Activated CD4-positive, alpha-beta memory T cell treated with anti-CD3 and anti-CD28 coated beads, Interleukin-2, amount 10 ng/mL, durations not matched to agents 7 days and 5 days (primary cell): ENCODE data around the gene MZF1. TPM values are rescaled to one million over a fixed set of nuclear protein-coding genes. Genes with fewer than 3 reads are reported as not detected.
A peak's percentile ranks its signal among the peaks of the same experiment; 100 is the strongest.
"Not testable (repeated sequence)": the region's sequence is repeated elsewhere in the genome, so short reads cannot be mapped to it uniquely, and the experiment has no call there.

ENCODE experiments used
- CTCF ChIA-PET: fragments of 350-600 bp; sonication (Branson Sonifier 250); formaldehyde crosslinking; loops from one replicate; lab custom pipeline; 2021; ENCODE audit warnings: antibody characterized with exemption, inconsistent platforms; lab: Charles Lee
- POLR2A ChIA-PET: fragments of 350-600 bp; sonication (Branson Sonifier 250); formaldehyde crosslinking; loops from one replicate; lab custom pipeline; 2021; ENCODE audit warnings: antibody characterized with exemption; lab: Charles Lee
- DNase-seq: peaks from one replicate; pipeline ENCODE4 v3.0.0-alpha.2; 2020
- H3K27ac Mint-ChIP-seq: one replicate; pipeline ENCODE4 v1.8.0; 2021; ENCODE audit warnings: mild to moderate bottlenecking, mixed read lengths
- H3K27me3 Mint-ChIP-seq: one replicate; pipeline ENCODE4 v1.8.0; 2021; ENCODE audit warnings: mixed read lengths
- H3K36me3 Mint-ChIP-seq: one replicate; pipeline ENCODE4 v1.8.0; 2021; ENCODE audit warnings: low read depth, mixed read lengths
- H3K4me1 Mint-ChIP-seq: one replicate; pipeline ENCODE4 v1.8.0; 2021; ENCODE audit warnings: mixed read lengths
- H3K4me3 Mint-ChIP-seq: one replicate; pipeline ENCODE4 v1.8.0; 2021; ENCODE audit warnings: mild to moderate bottlenecking, mixed read lengths
- H3K9me3 Mint-ChIP-seq: one replicate; pipeline ENCODE4 v1.8.0; 2021; ENCODE audit warnings: mixed read lengths
- total RNA-seq, 2 experiments: library from RNA; stranded (reverse); gene quantifications; one replicate each; pipeline ENCODE4 v1.2.3, GENCODE V29; 2021

Gene MZF1
- total RNA-seq, 2 experiments from 2014 or later = 21.6 to 22.9 TPM

GRCh38 chr19:58543826-58544590 lies 29.1 kb downstream of the MZF1 start, which contains the start of gene TRIM28:
Gene TRIM28 (plus strand): TSS chr19:58544064. CDS start chr19:58544758, 694 bp downstream.
- H3K9me3 Mint-ChIP-seq = no peaks in the 10 kb centered on the region
- H3K4me1 Mint-ChIP-seq = peaks cover 40% of the 10 kb centered on the region
- POLR2A ChIA-PET = interaction anchor here (0.6 to 5.9 kb wide), 10 partner anchors 10 to 68 kb away, joined by 3 to 89 read pairs (median 6); partner anchors contain the start of genes CHMP2A, SLC27A5, UBE2M and ZBTB45
- H3K4me3 Mint-ChIP-seq = peak within 1 kb of the TSS; percentile 96
- CTCF ChIA-PET = interaction anchor here (0.7 to 2.5 kb wide), 6 partner anchors 8 to 37 kb away, joined by 3 to 14 read pairs (median 4); partner anchors contain the start of genes CHMP2A and ZBTB45
- peak; percentile 100 for DNase-seq
- H3K36me3 Mint-ChIP-seq = peaks cover 40% of the 10 kb centered on the region
- peaks cover 11% of the 10 kb centered on the region for H3K27me3 Mint-ChIP-seq
- peak within 1 kb of the TSS; percentile 98 for H3K27ac Mint-ChIP-seq

GRCh38 chr19:58542641-58543372 lies 30.3 kb downstream of the MZF1 start:
- not testable (repeated sequence) for H3K9me3 Mint-ChIP-seq, H3K27ac Mint-ChIP-seq, H3K4me3 Mint-ChIP-seq, DNase-seq
- ChIA-PET POLR2A (interaction anchor here (1.3 to 5.9 kb wide), 5 partner anchors 9 to 67 kb away, joined by 5 to 89 read pairs (median 57); partner anchors contain the start of genes CHMP2A, UBE2M, ZBTB45 and ZNF446), CTCF (interaction anchor here (1.3 to 2.5 kb wide), 2 partner anchors 9 to 22 kb away, joined by 3 to 14 read pairs; partner anchors contain the start of gene ZBTB45)
- H3K4me1 Mint-ChIP-seq = peaks cover 43% of the 10 kb centered on the region
- peaks cover 30% of the 10 kb centered on the region for H3K36me3 Mint-ChIP-seq
- peaks cover 17% of the 10 kb centered on the region for H3K27me3 Mint-ChIP-seq

GRCh38 chr19:58539169-58539559 lies 34.0 kb downstream of the MZF1 start:
- not testable (repeated sequence) for H3K4me3 Mint-ChIP-seq, DNase-seq, H3K9me3 Mint-ChIP-seq, H3K36me3 Mint-ChIP-seq, H3K27ac Mint-ChIP-seq
- peaks cover 17% of the 10 kb centered on the region for H3K27me3 Mint-ChIP-seq
- ChIA-PET CTCF (interaction anchor here (1.9 kb wide), 2 partner anchors 20 to 25 kb away, joined by 5 to 8 read pairs; partner anchors contain the start of gene ZBTB45), POLR2A (interaction anchor here (1.6 kb wide), 1 partner anchor 15 kb away, joined by 4 read pairs; the partner anchor contains the start of gene CHMP2A)
- H3K4me1 Mint-ChIP-seq = peaks cover 22% of the 10 kb centered on the region

GRCh38 chr19:58538257-58539168 lies 34.6 kb downstream of the MZF1 start:
- peak; percentile 54 for DNase-seq
- Mint-ChIP-seq H3K27ac (no peak overlapping the region), H3K27me3 (peaks cover 14% of the 10 kb centered on the region), H3K4me1 (peaks cover 17% of the 10 kb centered on the region), H3K9me3 (no peaks in the 10 kb centered on the region), H3K36me3 (no peaks in the 10 kb centered on the region), H3K4me3 (peak overlapping the region; percentile 64)
- CTCF ChIA-PET = interaction anchor here (1.9 kb wide), 2 partner anchors 19 to 24 kb away, joined by 5 to 8 read pairs; partner anchors contain the start of gene ZBTB45
- POLR2A ChIA-PET = interaction anchor here (1.3 to 1.6 kb wide), 2 partner anchors 16 to 18 kb away, joined by 4 to 5 read pairs; partner anchors contain the start of gene CHMP2A

- Mint-ChIP-seq H3K27me3 (peaks cover 16% of the 10 kb centered on the region), H3K4me3 (no peak overlapping the region), H3K36me3 (no peaks in the 10 kb centered on the region), H3K27ac (no peak overlapping the region), H3K4me1 (peaks cover 15% of the 10 kb centered on the region), H3K9me3 (no peaks in the 10 kb centered on the region)
- DNase-seq = no peak
- ChIA-PET CTCF (interaction anchor here (1.9 kb wide), 2 partner anchors 18 to 23 kb away, joined by 5 to 8 read pairs; partner anchors contain the start of gene ZBTB45), POLR2A (interaction anchor here (1.3 to 1.6 kb wide), 2 partner anchors 17 kb away, joined by 4 to 5 read pairs; partner anchors contain the start of gene CHMP2A)
Measured at GRCh38 chr19:58536852-58537798, 36.0 kb downstream of the MZF1 start.

GRCh38 chr19:58535857-58536256 lies 37.3 kb downstream of the MZF1 start:
- CTCF ChIA-PET = interaction anchor here (0.8 kb wide), 1 partner anchor 17 kb away, joined by 3 read pairs; no protein-coding TSS in a partner anchor

GRCh38 chr19:58531034-58531840 lies 41.9 kb downstream of the MZF1 start:
- Mint-ChIP-seq H3K9me3 (no peaks in the 10 kb centered on the region), H3K4me1 (peaks cover 2% of the 10 kb centered on the region), H3K4me3 (no peak overlapping the region), H3K36me3 (no peaks in the 10 kb centered on the region), H3K27me3 (peaks cover 16% of the 10 kb centered on the region), H3K27ac (no peak overlapping the region)
- ChIA-PET POLR2A (interaction anchor here (2.1 kb wide), 1 partner anchor 11 kb away, joined by 7 read pairs; the partner anchor contains the start of gene ZBTB45), CTCF (no interaction called here)
- DNase-seq = no peak

More at GRCh38 chr19:58535857-58536256, 37.3 kb downstream of the MZF1 start:
- no peak for DNase-seq
- POLR2A ChIA-PET = no interaction called here
- H3K9me3 Mint-ChIP-seq = no peaks in the 10 kb centered on the region
- peaks cover 22% of the 10 kb centered on the region for H3K27me3 Mint-ChIP-seq
- no peak overlapping the region for H3K4me3 Mint-ChIP-seq
- peaks cover 15% of the 10 kb centered on the region for H3K4me1 Mint-ChIP-seq
- H3K36me3 Mint-ChIP-seq = no peaks in the 10 kb centered on the region
- no peak overlapping the region for H3K27ac Mint-ChIP-seq

- no peaks in the 10 kb centered on the region for H3K9me3 Mint-ChIP-seq
- H3K27me3 Mint-ChIP-seq = peaks cover 16% of the 10 kb centered on the region
- H3K4me3 Mint-ChIP-seq = no peak overlapping the region
- H3K27ac Mint-ChIP-seq = no peak overlapping the region
- peaks cover 2% of the 10 kb centered on the region for H3K4me1 Mint-ChIP-seq
- CTCF ChIA-PET = interaction anchor here (1.1 to 1.2 kb wide), 2 partner anchors 9 to 52 kb away, joined by 3 to 7 read pairs; partner anchors contain the start of gene ZBTB45
- no peak for DNase-seq
- no peaks in the 10 kb centered on the region for H3K36me3 Mint-ChIP-seq
- POLR2A ChIA-PET = no interaction called here
Measured at GRCh38 chr19:58529405-58529804, 43.7 kb downstream of the MZF1 start.

GRCh38 chr19:58522709-58523108 lies 50.4 kb downstream of the MZF1 start:
- H3K27me3 Mint-ChIP-seq = no peaks in the 10 kb centered on the region
- H3K9me3 Mint-ChIP-seq = no peaks in the 10 kb centered on the region
- CTCF ChIA-PET = interaction anchor here (1.2 kb wide), 1 partner anchor 9 kb away, joined by 3 read pairs; no protein-coding TSS in a partner anchor
- H3K27ac Mint-ChIP-seq = no peak overlapping the region
- no peak for DNase-seq
- peaks cover 24% of the 10 kb centered on the region for H3K4me1 Mint-ChIP-seq
- no peak overlapping the region for H3K4me3 Mint-ChIP-seq
- POLR2A ChIA-PET = interaction anchor here (0.7 kb wide), 1 partner anchor 11 kb away, joined by 3 read pairs; the partner anchor contains the start of gene SLC27A5
- peaks cover 16% of the 10 kb centered on the region for H3K36me3 Mint-ChIP-seq

GRCh38 chr19:58521651-58522050 lies 51.5 kb downstream of the MZF1 start:
- H3K27ac Mint-ChIP-seq = no peak overlapping the region
- peaks cover 16% of the 10 kb centered on the region for H3K36me3 Mint-ChIP-seq
- peaks cover 31% of the 10 kb centered on the region for H3K4me1 Mint-ChIP-seq
- no peaks in the 10 kb centered on the region for H3K27me3 Mint-ChIP-seq
- no peak overlapping the region for H3K4me3 Mint-ChIP-seq
- POLR2A ChIA-PET = interaction anchor here (1.0 to 4.2 kb wide), 4 partner anchors 24 to 58 kb away, joined by 3 to 30 read pairs (median 11); partner anchors contain the start of gene ZNF446
- DNase-seq = no peak
- CTCF ChIA-PET = interaction anchor here (1.0 to 3.0 kb wide), 3 partner anchors 8 to 58 kb away, joined by 5 to 49 read pairs (median 14); partner anchors contain the start of gene TRIM28
- H3K9me3 Mint-ChIP-seq = no peaks in the 10 kb centered on the region
